Breast epithelium (tissue), 3 donors: ENCODE results near the gene CHL1.

Source experiments
- POLR2AphosphoS5 ChIP-seq, 3 donors: sonication (generic); formaldehyde crosslinking; IDR thresholded peaks; one replicate each; pipeline ENCODE4 v1.6.1; 2017; ENCODE audit warnings: antibody characterized with exemption in 3 of 3
- TF ChIP-seq, protein P1 (sequence below), 3 donors: fragments of 450-650 bp; IDR thresholded peaks; one replicate each; pipeline ENCODE4 v1.5.1; 2016 to 2017; ENCODE audit warnings: antibody characterized with exemption in 3 of 3, mild to moderate bottlenecking in 3 of 3, moderate library complexity in 3 of 3

GRCh38 chr3:312911-313310 lies 116.3 kb downstream of the CHL1 start:
- TF ChIP-seq, protein P1, sequence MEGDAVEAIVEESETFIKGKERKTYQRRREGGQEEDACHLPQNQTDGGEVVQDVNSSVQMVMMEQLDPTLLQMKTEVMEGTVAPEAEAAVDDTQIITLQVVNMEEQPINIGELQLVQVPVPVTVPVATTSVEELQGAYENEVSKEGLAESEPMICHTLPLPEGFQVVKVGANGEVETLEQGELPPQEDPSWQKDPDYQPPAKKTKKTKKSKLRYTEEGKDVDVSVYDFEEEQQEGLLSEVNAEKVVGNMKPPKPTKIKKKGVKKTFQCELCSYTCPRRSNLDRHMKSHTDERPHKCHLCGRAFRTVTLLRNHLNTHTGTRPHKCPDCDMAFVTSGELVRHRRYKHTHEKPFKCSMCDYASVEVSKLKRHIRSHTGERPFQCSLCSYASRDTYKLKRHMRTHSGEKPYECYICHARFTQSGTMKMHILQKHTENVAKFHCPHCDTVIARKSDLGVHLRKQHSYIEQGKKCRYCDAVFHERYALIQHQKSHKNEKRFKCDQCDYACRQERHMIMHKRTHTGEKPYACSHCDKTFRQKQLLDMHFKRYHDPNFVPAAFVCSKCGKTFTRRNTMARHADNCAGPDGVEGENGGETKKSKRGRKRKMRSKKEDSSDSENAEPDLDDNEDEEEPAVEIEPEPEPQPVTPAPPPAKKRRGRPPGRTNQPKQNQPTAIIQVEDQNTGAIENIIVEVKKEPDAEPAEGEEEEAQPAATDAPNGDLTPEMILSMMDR (IDR thresholded peaks at IDR 0.05): no peak
- no peak for TF ChIP-seq POLR2AphosphoS5 (IDR thresholded peaks at IDR 0.05)
